SK-N-SH (cell line): Measurements from ENCODE around the gene PATL2.

Experiments
- CHD2 ChIP-seq: fragments of 150-350 bp; IDR thresholded peaks from 2 replicates; pipeline ENCODE4 v1.6.1; 2018; ENCODE audit warnings: low read length; ENCODE audit not compliant: partially characterized antibody
- CTCF ChIP-seq: fragments of 200-600 bp; sonication (generic); IDR thresholded peaks from 2 replicates; pipeline ENCODE4 v1.6.1; 2017; ENCODE audit warnings: antibody characterized with exemption, mild to moderate bottlenecking, moderate library complexity
- IRF3 ChIP-seq: fragments of 150-350 bp; IDR thresholded peaks from 2 replicates; pipeline ENCODE4 v1.6.1; 2016; ENCODE audit warnings: mild to moderate bottlenecking, low read depth, low read length
- JUND ChIP-seq: IDR thresholded peaks from 2 replicates; pipeline ENCODE4 v1.4.0; 2012
- POLR2AphosphoS5 ChIP-seq: IDR thresholded peaks from 2 replicates; pipeline ENCODE4 v1.6.1; 2012; ENCODE audit warnings: low read depth, low read length
- RAD21 ChIP-seq: IDR thresholded peaks from 2 replicates; pipeline ENCODE4 v1.6.1; 2012; ENCODE audit warnings: mild to moderate bottlenecking, low read length
- SIN3A ChIP-seq: IDR thresholded peaks from 2 replicates; pipeline ENCODE4 v1.6.1; 2012; ENCODE audit warnings: low read depth, mild to moderate bottlenecking, low read length, moderate library complexity, borderline replicate concordance

GRCh38 chr15:44682211-44682610 is 28.9 kb downstream of the PATL2 start:
- no peak for TF ChIP-seq CTCF
- no peak for TF ChIP-seq IRF3
- TF ChIP-seq JUND = no peak
- TF ChIP-seq CHD2 = no peak
- no peak for TF ChIP-seq RAD21
- no peak for TF ChIP-seq POLR2AphosphoS5
- TF ChIP-seq SIN3A = no peak
